ENCODE measurements around the gene EVI5L. TPM values are rescaled to one million over a fixed set of nuclear protein-coding genes. Genes with fewer than 3 reads are reported as not detected.

Gene EVI5L
- total and polyA plus RNA-seq, 2 of the 13 experiments (the other 11 are each of a cell fraction or from before 2014, with no cell fraction given), result 1.7 to 2.4 TPM

DNA sequence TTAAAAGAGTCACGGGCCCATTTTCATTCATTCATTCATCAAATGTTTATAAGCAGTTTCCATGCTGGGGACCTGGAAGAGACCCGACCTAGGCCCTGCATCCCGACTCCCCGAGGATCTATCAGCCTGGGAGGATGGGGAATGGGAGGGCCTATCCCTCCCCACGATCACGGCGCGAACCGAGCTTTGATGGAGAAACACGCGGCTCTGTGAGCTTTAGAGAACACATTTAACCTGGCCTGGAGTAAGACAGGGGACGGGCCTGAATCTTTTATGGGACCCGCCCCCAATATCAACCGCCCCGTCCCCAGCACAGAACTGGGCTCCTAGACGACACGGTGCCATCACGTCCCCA, 875 bp upstream of the EVI5L start:
- H3K9me3 ChIP-seq (ENCODE audit: low read length), result no peaks in the 10 kb centered on the region
- no TSS peak for BruUV-seq (replicated peaks)
- H3K9ac ChIP-seq (ENCODE audit: insufficient read depth, low read depth, low read length), result no peak overlapping the region
- peaks cover 41% of the 10 kb centered on the region for H3K4me1 ChIP-seq (ENCODE audit: insufficient read depth, low read length)
- H3K4me2 ChIP-seq (ENCODE audit: low read depth, low read length), result peak overlapping the region; percentile 66
- CTCF ChIA-PET (ENCODE audit: low intra/inter-chr PET ratio, low total read pairs), result no interaction called here
- intact Hi-C loops (cut with micrococcal nuclease; ENCODE audit: unreplicated experiment), result no loop called here
- no peaks in the 10 kb centered on the region for H4K20me1 ChIP-seq (ENCODE audit: insufficient read depth, low read length)
- no peak for DNase-seq (ENCODE audit: low spot score)
- no peak for ATAC-seq
- H3K4me3 ChIP-seq (replicated peaks in 1 of 3; ENCODE audit: insufficient read depth in 1 of 3, low read depth in 2 of 3, low read length in 3 of 3), result peak overlapping the region; percentile 44 to 62 (median 47)
- POLR2A ChIA-PET, result no interaction called here
- H3K79me2 ChIP-seq (ENCODE audit: insufficient read depth, low read length), result no peaks in the 10 kb centered on the region
- 8% methylated on average over 16 of the region's 18 CpGs for WGBS (ENCODE audit: low lambda C conversion rate)
- no peaks in the 10 kb centered on the region for H3K36me3 ChIP-seq (replicated peaks in 1 of 2; ENCODE audit: control insufficient read depth in 1 of 2, insufficient read depth in 2 of 2, low read length in 2 of 2)
- in situ Hi-C loops (cut with HindIII; ENCODE audit: extremely low pct_ligation_motif_present, low pct_unique_long_range_greater_than_20kb), result no loop called here
- H3K27ac ChIP-seq (ENCODE audit: extremely low read length, insufficient read depth, low read length), result no peak overlapping the region
- H3K27me3 ChIP-seq (ENCODE audit: control insufficient read depth in 1 of 2, insufficient read depth in 2 of 2, low read length in 2 of 2), result peaks cover 1 to 4% of the 10 kb centered on the region in 2 experiments; a peak in 2 of 5 replicates
- no peak overlapping the region for H2AFZ ChIP-seq (ENCODE audit: low read length)
- FAIRE-seq, result no peak
- TF ChIP-seq GATAD2A (CRISPR knock-in tag; IDR thresholded peaks at IDR 0.05), result no peak
- no peak for TF ChIP-seq WIZ (CRISPR knock-in tag; IDR thresholded peaks at IDR 0.05)
- no peak for TF ChIP-seq KDM2A (CRISPR knock-in tag; IDR thresholded peaks at IDR 0.05; ENCODE audit: borderline replicate concordance, low read depth)
- no peak for TF ChIP-seq ZSCAN22 (CRISPR knock-in tag; IDR thresholded peaks at IDR 0.05)
- no peak for TF ChIP-seq EZH2 (conservative IDR thresholded peaks at IDR 0.05; ENCODE audit: low read depth, low read length)
- 0 out of 2 replicates have a peak, but pooled peaks have one; percentile 41 for TF ChIP-seq ZNF24 (IDR thresholded peaks at IDR 0.05)
- 0 out of 2 replicates have a peak, but pooled peaks have one; percentile 40 for TF ChIP-seq ZNF777 (CRISPR knock-in tag; IDR thresholded peaks at IDR 0.05)
- TF ChIP-seq, protein P1, sequence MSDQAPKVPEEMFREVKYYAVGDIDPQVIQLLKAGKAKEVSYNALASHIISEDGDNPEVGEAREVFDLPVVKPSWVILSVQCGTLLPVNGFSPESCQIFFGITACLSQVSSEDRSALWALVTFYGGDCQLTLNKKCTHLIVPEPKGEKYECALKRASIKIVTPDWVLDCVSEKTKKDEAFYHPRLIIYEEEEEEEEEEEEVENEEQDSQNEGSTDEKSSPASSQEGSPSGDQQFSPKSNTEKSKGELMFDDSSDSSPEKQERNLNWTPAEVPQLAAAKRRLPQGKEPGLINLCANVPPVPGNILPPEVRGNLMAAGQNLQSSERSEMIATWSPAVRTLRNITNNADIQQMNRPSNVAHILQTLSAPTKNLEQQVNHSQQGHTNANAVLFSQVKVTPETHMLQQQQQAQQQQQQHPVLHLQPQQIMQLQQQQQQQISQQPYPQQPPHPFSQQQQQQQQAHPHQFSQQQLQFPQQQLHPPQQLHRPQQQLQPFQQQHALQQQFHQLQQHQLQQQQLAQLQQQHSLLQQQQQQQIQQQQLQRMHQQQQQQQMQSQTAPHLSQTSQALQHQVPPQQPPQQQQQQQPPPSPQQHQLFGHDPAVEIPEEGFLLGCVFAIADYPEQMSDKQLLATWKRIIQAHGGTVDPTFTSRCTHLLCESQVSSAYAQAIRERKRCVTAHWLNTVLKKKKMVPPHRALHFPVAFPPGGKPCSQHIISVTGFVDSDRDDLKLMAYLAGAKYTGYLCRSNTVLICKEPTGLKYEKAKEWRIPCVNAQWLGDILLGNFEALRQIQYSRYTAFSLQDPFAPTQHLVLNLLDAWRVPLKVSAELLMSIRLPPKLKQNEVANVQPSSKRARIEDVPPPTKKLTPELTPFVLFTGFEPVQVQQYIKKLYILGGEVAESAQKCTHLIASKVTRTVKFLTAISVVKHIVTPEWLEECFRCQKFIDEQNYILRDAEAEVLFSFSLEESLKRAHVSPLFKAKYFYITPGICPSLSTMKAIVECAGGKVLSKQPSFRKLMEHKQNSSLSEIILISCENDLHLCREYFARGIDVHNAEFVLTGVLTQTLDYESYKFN (CRISPR knock-in tag; conservative IDR thresholded peaks at IDR 0.05), result no peak
- no peak for TF ChIP-seq TAF15 (IDR thresholded peaks at IDR 0.05; ENCODE audit: low read depth, low read length, poor library complexity, severe bottlenecking)
- no peak for TF ChIP-seq HNRNPH1 (optimal IDR thresholded peaks at IDR 0.05; ENCODE audit: low read depth, low read length)
- no peak for TF ChIP-seq KDM4B (CRISPR knock-in tag; IDR thresholded peaks at IDR 0.05)
- no peak for TF ChIP-seq BORCS8-MEF2B (CRISPR knock-in tag; IDR thresholded peaks at IDR 0.05)
- TF ChIP-seq HDAC1 (CRISPR knock-in tag; IDR thresholded peaks at IDR 0.05), result no peak
- TF ChIP-seq, protein P2, sequence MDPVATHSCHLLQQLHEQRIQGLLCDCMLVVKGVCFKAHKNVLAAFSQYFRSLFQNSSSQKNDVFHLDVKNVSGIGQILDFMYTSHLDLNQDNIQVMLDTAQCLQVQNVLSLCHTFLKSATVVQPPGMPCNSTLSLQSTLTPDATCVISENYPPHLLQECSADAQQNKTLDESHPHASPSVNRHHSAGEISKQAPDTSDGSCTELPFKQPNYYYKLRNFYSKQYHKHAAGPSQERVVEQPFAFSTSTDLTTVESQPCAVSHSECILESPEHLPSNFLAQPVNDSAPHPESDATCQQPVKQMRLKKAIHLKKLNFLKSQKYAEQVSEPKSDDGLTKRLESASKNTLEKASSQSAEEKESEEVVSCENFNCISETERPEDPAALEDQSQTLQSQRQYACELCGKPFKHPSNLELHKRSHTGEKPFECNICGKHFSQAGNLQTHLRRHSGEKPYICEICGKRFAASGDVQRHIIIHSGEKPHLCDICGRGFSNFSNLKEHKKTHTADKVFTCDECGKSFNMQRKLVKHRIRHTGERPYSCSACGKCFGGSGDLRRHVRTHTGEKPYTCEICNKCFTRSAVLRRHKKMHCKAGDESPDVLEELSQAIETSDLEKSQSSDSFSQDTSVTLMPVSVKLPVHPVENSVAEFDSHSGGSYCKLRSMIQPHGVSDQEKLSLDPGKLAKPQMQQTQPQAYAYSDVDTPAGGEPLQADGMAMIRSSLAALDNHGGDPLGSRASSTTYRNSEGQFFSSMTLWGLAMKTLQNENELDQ (CRISPR knock-in tag; IDR thresholded peaks at IDR 0.05; ENCODE audit: borderline replicate concordance), result no peak
- TF ChIP-seq RARG (CRISPR knock-in tag; IDR thresholded peaks at IDR 0.05; ENCODE audit: low read depth), result no peak
- TF ChIP-seq, protein P3, sequence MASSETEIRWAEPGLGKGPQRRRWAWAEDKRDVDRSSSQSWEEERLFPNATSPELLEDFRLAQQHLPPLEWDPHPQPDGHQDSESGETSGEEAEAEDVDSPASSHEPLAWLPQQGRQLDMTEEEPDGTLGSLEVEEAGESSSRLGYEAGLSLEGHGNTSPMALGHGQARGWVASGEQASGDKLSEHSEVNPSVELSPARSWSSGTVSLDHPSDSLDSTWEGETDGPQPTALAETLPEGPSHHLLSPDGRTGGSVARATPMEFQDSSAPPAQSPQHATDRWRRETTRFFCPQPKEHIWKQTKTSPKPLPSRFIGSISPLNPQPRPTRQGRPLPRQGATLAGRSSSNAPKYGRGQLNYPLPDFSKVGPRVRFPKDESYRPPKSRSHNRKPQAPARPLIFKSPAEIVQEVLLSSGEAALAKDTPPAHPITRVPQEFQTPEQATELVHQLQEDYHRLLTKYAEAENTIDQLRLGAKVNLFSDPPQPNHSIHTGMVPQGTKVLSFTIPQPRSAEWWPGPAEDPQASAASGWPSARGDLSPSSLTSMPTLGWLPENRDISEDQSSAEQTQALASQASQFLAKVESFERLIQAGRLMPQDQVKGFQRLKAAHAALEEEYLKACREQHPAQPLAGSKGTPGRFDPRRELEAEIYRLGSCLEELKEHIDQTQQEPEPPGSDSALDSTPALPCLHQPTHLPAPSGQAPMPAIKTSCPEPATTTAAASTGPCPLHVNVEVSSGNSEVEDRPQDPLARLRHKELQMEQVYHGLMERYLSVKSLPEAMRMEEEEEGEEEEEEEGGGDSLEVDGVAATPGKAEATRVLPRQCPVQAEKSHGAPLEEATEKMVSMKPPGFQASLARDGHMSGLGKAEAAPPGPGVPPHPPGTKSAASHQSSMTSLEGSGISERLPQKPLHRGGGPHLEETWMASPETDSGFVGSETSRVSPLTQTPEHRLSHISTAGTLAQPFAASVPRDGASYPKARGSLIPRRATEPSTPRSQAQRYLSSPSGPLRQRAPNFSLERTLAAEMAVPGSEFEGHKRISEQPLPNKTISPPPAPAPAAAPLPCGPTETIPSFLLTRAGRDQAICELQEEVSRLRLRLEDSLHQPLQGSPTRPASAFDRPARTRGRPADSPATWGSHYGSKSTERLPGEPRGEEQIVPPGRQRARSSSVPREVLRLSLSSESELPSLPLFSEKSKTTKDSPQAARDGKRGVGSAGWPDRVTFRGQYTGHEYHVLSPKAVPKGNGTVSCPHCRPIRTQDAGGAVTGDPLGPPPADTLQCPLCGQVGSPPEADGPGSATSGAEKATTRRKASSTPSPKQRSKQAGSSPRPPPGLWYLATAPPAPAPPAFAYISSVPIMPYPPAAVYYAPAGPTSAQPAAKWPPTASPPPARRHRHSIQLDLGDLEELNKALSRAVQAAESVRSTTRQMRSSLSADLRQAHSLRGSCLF (CRISPR knock-in tag; IDR thresholded peaks at IDR 0.05; ENCODE audit: borderline replicate concordance), result no peak
